Body of pancreas (tissue), 4 donors: ENCODE data around the gene PLCB4. TPM values are rescaled to one million over a fixed set of nuclear protein-coding genes. Genes with fewer than 3 reads are reported as not detected.

Experiments
- ATAC-seq: fragments of 150-250 bp; one replicate; pipeline ENCODE4 v1.9.1; 2016
- DNase-seq, 4 donors: peaks; one replicate each; pipeline ENCODE4 v3.0.0-alpha.2; 2019
- H3K27ac ChIP-seq, 4 donors: fragments of 200-600 bp; sonication (generic); 1 replicate in 3 of 4; 2 replicates in 1 of 4; pipeline versions ENCODE4 v1.5.1 to v1.6.1; 2016 to 2019; ENCODE audit warnings: mild to moderate bottlenecking in 1 of 4, mixed read lengths in 1 of 4, moderate library complexity in 1 of 4
- H3K27me3 ChIP-seq, 2 donors: fragments of 200-600 bp; sonication (generic); one replicate each; pipeline ENCODE4 v1.6.0; 2016; ENCODE audit warnings: mild to moderate bottlenecking in 1 of 2
- H3K36me3 ChIP-seq, 2 donors: fragments of 200-600 bp; sonication (generic); replicated peaks in 1 of 2; 2 replicates each; pipeline ENCODE4 v1.5.1; 2016; ENCODE audit warnings: low read depth in 2 of 2; ENCODE audit not compliant: insufficient read depth in 1 of 2
- H3K4me1 ChIP-seq: fragments of 200-600 bp; sonication (generic); one replicate; pipeline ENCODE4 v1.6.0; 2016
- H3K4me3 ChIP-seq, 2 donors: fragments of 200-600 bp; sonication (generic); 1 replicate in 1 of 2; 2 replicates in 1 of 2; pipeline ENCODE4 v1.5.1; 2016 to 2019
- H3K9me3 ChIP-seq, 3 donors: fragments of 200-600 bp; sonication (generic); 1 replicate in 2 of 3; 2 replicates in 1 of 3; pipeline ENCODE4 v1.5.1; 2016
- CTCF ChIP-seq, 7 experiments: fragments of 450-650 bp in 4 of 7; fragments of 200-600 bp in 3 of 7; sonication (generic) in 3 of 7; IDR thresholded peaks; one replicate each; pipeline ENCODE4 v1.5.1; 2016 to 2019; ENCODE audit warnings: antibody characterized with exemption in 7 of 7
- POLR2A ChIP-seq, 3 donors: fragments of 450-650 bp; IDR thresholded peaks; one replicate each; pipeline ENCODE4 v1.6.1; 2016; ENCODE audit warnings: antibody characterized with exemption in 3 of 3, mild to moderate bottlenecking in 2 of 3
- WGBS, 2 donors: methylation state at CpG; one replicate each; pipeline ENCODE4 v1.1.5; 2017; 5-methylcytosine and 5-hydroxymethylcytosine counted together
- intact Hi-C: fragments of 100-400 bp; cut with DNase I; formaldehyde crosslinking; loops from one replicate; pipeline ENCODE4 v1.15.1; 2023
- total RNA-seq, 2 donors: library from RNA; depleted of rRNA; stranded (reverse); fragments of >200 nt; gene quantifications; one replicate each; pipeline ENCODE4 v1.1.0, GENCODE V29; 2016

Gene PLCB4
- total RNA-seq, 2 donors from 2014 or later: 1.3 to 3.4 TPM

GRCh38 chr20:9485614-9486340 is 416.9 kb downstream of the PLCB4 start:
- TF ChIP-seq POLR2A (IDR thresholded peaks at IDR 0.05) (no peak), CTCF (IDR thresholded peaks at IDR 0.05) (no peak)
- Histone ChIP-seq H3K27ac (no peak overlapping the region), H3K9me3 (no peaks in the 10 kb centered on the region), H3K4me1 (no peaks in the 10 kb centered on the region), H3K36me3 (no peaks in the 10 kb centered on the region), H3K27me3 (no peaks in the 10 kb centered on the region), H3K4me3 (no peak overlapping the region)
- DNase-seq (no peak), ATAC-seq (no peak)
- 45 to 69% methylated on average over 9 of the region's 9 CpGs for WGBS, 2 donors
- intact Hi-C loops: no loop called here

- WGBS, 2 donors: 61 to 65% methylated on average over 4 of the region's 4 CpGs
- Histone ChIP-seq H3K4me3 (no peak overlapping the region), H3K4me1 (no peaks in the 10 kb centered on the region), H3K27ac (no peak overlapping the region), H3K36me3 (no peaks in the 10 kb centered on the region), H3K27me3 (no peaks in the 10 kb centered on the region), H3K9me3 (no peaks in the 10 kb centered on the region)
- no peak for DNase-seq
- TF ChIP-seq CTCF (IDR thresholded peaks at IDR 0.05) (no peak), POLR2A (IDR thresholded peaks at IDR 0.05) (no peak)
- no peak for ATAC-seq
- intact Hi-C loops: no loop called here
Measured at GRCh38 chr20:9487231-9487630, 418.3 kb downstream of the PLCB4 start.

GRCh38 chr20:9488063-9488462 is 419.2 kb downstream of the PLCB4 start:
- H3K9me3 ChIP-seq: no peaks in the 10 kb centered on the region
- no peak overlapping the region for H3K4me3 ChIP-seq
- intact Hi-C loops: no loop called here
- WGBS, 2 donors: 46 to 50% methylated on average over 2 of the region's 2 CpGs
- H3K27me3 ChIP-seq: no peaks in the 10 kb centered on the region
- DNase-seq (no peak), ATAC-seq (no peak)
- no peaks in the 10 kb centered on the region for H3K4me1 ChIP-seq
- TF ChIP-seq CTCF (IDR thresholded peaks at IDR 0.05) (no peak), POLR2A (IDR thresholded peaks at IDR 0.05) (no peak)
- no peaks in the 10 kb centered on the region for H3K36me3 ChIP-seq
- no peak overlapping the region for H3K27ac ChIP-seq

- no peak overlapping the region for H3K4me3 ChIP-seq
- ATAC-seq (no peak), DNase-seq (no peak)
- no peak for TF ChIP-seq POLR2A (IDR thresholded peaks at IDR 0.05)
- no peak for TF ChIP-seq CTCF (IDR thresholded peaks at IDR 0.05)
- no peak overlapping the region for H3K27ac ChIP-seq
- H3K36me3 ChIP-seq: no peaks in the 10 kb centered on the region
- intact Hi-C loops: no loop called here
- WGBS, 2 donors: 51 to 53% methylated on average over 3 of the region's 3 CpGs
- no peaks in the 10 kb centered on the region for H3K27me3 ChIP-seq
- no peaks in the 10 kb centered on the region for H3K4me1 ChIP-seq
- H3K9me3 ChIP-seq: no peaks in the 10 kb centered on the region
Measured at GRCh38 chr20:9490161-9490560, 421.3 kb downstream of the PLCB4 start.

- 69 to 72% methylated on average over 3 of the region's 3 CpGs for WGBS, 2 donors
- intact Hi-C loops: no loop called here
- H3K36me3 ChIP-seq: no peaks in the 10 kb centered on the region
- no peak for ATAC-seq
- no peak overlapping the region for H3K4me3 ChIP-seq
- no peaks in the 10 kb centered on the region for H3K27me3 ChIP-seq
- DNase-seq: no peak
- no peak overlapping the region for H3K27ac ChIP-seq
- TF ChIP-seq CTCF (IDR thresholded peaks at IDR 0.05) (no peak), POLR2A (IDR thresholded peaks at IDR 0.05) (no peak)
- no peaks in the 10 kb centered on the region for H3K9me3 ChIP-seq
- no peaks in the 10 kb centered on the region for H3K4me1 ChIP-seq
Measured at GRCh38 chr20:9490631-9491030, 421.7 kb downstream of the PLCB4 start.
